Measurements from ENCODE around the gene CEP85L.

DNA sequence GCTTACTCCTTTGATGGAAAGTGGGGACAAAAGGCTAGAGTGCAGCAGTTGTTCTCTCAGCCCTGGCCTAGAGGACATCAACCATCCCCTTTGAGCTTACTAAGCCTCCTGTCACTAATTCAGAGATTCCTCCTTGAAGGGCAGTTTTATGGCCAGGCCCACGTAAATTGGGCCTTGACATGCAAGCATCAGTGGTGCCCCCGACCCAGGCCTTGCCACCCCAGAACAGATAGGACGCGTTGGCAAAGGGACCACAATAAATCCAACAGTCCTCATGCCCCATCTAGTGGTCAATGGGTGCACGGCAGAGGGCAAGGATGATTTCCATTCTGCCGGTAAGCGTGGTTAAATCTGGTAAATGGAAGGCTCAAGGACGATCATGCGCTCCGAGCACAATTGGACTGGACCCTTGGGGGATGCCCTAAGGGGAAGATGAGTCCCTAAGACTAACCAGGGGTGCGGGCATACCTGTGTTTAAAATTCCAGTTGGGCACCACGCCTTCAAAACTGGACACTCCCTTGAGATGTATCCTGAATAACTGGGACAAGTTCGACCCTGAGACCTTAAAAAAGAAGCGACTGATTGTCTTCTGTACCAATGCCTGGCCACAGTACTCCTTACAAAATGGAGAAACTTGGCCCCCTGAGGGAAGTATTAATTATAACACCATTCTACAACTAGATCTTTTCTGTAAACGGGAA, 32.6 kb downstream of the CEP85L start:
- no peak for TF ChIP-seq SRF (IDR thresholded peaks at IDR 0.05; ENCODE audit: low read depth)
- no peak for TF ChIP-seq REST (IDR thresholded peaks at IDR 0.05; ENCODE audit: low read depth)
- TF ChIP-seq EZH2 (IDR thresholded peaks at IDR 0.05), result no peak
- TF ChIP-seq, protein P1, sequence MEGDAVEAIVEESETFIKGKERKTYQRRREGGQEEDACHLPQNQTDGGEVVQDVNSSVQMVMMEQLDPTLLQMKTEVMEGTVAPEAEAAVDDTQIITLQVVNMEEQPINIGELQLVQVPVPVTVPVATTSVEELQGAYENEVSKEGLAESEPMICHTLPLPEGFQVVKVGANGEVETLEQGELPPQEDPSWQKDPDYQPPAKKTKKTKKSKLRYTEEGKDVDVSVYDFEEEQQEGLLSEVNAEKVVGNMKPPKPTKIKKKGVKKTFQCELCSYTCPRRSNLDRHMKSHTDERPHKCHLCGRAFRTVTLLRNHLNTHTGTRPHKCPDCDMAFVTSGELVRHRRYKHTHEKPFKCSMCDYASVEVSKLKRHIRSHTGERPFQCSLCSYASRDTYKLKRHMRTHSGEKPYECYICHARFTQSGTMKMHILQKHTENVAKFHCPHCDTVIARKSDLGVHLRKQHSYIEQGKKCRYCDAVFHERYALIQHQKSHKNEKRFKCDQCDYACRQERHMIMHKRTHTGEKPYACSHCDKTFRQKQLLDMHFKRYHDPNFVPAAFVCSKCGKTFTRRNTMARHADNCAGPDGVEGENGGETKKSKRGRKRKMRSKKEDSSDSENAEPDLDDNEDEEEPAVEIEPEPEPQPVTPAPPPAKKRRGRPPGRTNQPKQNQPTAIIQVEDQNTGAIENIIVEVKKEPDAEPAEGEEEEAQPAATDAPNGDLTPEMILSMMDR (IDR thresholded peaks at IDR 0.05 in 2 of 3, conservative IDR thresholded peaks at IDR 0.05 in 1 of 3; ENCODE audit: borderline replicate concordance in 1 of 3, insufficient read depth in 1 of 3, low read depth in 2 of 3, low read length in 2 of 3), result peak; percentile 52 to 90 (median 87); a peak in 5 of 6 replicates
- TF ChIP-seq YY1 (IDR thresholded peaks at IDR 0.05; ENCODE audit: extremely low read depth, insufficient replicate concordance, low read depth, low read length), result no peak
- TF ChIP-seq POLR2A (IDR thresholded peaks at IDR 0.05; ENCODE audit: borderline replicate concordance, extremely low read depth, insufficient read depth, insufficient read length), result no peak

All from HCT116 (cell line).